Peyer's patch (tissue), 4 donors: ENCODE results near the gene ADAMTS2.

ENCODE experiments used
- CTCF ChIP-seq, 6 experiments: fragments of 450-650 bp in 4 of 6; fragments of 200-600 bp in 2 of 6; sonication (generic) in 1 of 6; IDR thresholded peaks; one replicate each; pipeline ENCODE4 v1.5.1; 2017 to 2019; ENCODE audit warnings: antibody characterized with exemption in 6 of 6, mild to moderate bottlenecking in 3 of 6, moderate library complexity in 1 of 6
- POLR2A ChIP-seq, 2 donors: fragments of 450-650 bp; IDR thresholded peaks; one replicate each; pipeline ENCODE4 v1.5.1; 2017; ENCODE audit warnings: antibody characterized with exemption in 2 of 2, mild to moderate bottlenecking in 2 of 2, moderate library complexity in 2 of 2

- TF ChIP-seq CTCF (IDR thresholded peaks at IDR 0.05), result no peak
- no peak for TF ChIP-seq POLR2A (IDR thresholded peaks at IDR 0.05)
These were observed 158.0 kb downstream of the ADAMTS2 start for GRCh38 chr5:179187229-179187678.
